AG20443 (cell line): ENCODE measurements around the gene RSBN1.
A peak's percentile ranks its signal among the peaks of the same experiment; 100 is the strongest.

ENCODE experiments used
- DNase-seq: peaks from one replicate; pipeline ENCODE4 v3.0.0; 2012; ENCODE audit warnings: low spot score, mixed read lengths

The RSBN1 gene

DNA sequence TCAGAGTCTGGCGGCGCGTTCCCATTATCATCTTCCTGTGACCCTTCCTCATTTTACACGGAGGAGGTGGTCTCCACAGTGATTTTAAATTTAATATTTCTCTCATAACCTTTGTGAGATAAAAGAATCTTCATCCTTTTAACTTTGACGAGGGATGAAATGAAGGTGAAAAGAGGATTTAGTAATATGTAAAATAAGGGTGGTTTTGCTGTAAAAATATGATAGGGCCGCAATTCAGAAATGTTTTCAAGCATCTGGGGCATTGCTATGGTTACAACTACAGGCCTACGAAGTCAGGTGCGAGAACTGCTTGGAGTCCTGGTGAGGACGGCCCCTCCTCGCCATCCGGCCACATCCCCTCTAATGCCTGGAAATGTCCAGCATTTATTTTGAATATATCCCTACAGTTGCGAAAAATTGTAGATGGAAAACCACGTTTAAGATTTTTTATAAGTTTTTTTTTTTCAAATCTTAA, 422 bp upstream of the RSBN1 start:
- DNase-seq = peak; percentile 27

DNA sequence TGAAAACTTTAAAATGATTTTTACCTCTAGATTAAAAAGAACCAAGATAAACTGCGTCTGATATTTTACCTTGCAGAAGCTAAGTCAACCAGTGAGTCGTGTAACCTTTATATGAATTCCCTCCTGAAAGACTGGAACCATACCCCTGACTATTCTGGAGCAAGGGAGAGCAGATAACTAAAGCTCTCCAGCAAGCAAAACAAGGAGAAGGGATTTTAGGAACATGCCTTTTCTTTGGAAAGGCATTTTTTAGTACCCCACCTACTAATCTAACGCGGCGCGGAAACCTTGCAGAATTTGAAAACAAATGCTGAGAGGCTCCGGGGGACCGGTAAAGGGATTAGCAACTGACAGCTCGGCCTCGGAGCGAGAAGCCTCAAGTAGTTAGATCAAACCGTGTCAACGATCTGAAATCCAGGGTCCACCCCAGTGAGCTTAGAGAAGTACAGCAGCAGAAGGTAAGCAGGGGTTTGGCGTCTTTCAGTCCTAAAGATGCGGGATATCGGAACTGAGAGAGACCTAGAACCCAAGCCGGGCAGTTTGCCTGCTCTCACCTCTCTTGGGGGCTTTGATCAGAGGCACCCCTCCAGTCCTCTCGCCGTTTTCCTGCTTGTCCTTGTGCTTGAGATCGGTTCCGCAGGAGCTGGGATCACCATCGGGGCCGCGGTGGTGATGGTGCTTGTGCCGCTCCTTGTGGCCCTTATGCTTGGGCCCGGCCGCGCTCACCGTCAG, 954 bp downstream of the RSBN1 start:
- peak; percentile 16 for DNase-seq

GRCh38 chr1:113809670-113810602, 2.3 kb downstream of the RSBN1 start:
- peak; percentile 7 for DNase-seq

GRCh38 chr1:113808450-113809195, 3.7 kb downstream of the RSBN1 start:
- no peak for DNase-seq

DNA sequence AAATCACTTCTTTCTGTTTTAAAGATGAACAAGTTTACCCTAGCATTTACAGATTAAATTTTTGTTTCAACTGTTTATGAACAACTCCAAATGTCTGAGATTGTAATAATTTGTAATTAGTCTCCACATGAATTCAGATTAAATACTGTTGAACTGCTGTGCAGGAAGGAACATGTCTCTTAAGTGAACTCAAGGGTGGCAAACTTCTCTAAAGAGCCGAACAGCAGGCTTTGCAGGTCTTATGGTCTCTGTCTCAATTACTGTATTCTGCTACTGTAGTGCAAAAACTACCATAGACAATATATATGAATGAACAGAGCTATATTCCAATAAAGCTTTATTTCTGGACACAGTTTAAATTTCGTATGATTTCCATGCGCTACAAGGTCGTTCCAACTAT, 6.6 kb downstream of the RSBN1 start:
- DNase-seq = no peak

DNA sequence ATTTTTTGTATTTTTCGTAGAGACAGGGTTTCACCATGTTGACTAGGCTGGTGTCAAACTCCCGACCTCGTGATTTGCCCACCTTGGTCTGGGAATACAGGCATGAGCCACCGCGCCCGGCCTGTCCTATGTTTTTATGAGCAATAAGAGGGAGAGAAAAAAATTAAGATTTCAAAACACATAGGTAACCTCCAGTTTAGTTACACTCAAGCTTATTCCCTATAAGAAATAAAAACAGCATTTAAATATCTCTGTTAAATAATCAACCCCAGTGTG, 7.1 kb downstream of the RSBN1 start:
- no peak for DNase-seq

DNA sequence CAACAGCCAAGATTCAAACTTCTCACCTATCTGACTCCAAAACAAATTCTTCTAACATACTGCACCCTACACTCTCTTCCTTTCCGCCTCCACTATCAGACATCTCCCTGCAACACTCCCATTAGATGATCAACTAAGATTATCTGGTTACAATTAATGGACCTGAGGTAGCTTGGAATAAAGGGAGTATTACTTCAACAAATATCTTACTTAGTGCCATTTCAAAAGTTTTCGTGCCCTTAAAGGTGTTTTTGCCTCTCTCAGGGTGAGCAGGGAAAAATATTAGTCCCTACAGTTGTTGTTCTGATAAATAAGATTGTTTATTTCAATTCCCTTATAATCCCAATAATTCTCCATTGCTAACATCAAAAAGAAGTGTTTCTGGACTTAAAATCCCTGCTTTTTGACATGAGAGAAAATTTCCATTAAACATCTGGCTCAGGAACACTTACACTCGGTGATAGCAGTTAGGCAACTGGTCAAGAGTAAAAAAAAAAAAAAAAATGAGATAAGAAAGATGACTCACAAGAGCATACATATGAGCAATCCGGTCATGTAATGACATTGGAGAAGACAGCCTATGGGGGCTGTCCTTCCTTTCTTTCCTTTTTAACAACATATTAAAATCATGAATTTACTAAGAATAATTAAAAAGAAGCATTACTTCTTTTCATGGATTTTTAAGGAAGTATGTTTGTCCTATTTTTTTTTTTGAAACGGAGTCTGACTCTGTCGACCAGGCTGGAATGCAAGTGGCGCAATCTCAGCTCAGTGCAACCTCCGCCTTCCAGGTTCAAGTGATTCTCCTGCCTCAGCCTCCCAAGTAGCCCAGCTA, 7.6 kb downstream of the RSBN1 start:
- peak; percentile 43 for DNase-seq

DNA sequence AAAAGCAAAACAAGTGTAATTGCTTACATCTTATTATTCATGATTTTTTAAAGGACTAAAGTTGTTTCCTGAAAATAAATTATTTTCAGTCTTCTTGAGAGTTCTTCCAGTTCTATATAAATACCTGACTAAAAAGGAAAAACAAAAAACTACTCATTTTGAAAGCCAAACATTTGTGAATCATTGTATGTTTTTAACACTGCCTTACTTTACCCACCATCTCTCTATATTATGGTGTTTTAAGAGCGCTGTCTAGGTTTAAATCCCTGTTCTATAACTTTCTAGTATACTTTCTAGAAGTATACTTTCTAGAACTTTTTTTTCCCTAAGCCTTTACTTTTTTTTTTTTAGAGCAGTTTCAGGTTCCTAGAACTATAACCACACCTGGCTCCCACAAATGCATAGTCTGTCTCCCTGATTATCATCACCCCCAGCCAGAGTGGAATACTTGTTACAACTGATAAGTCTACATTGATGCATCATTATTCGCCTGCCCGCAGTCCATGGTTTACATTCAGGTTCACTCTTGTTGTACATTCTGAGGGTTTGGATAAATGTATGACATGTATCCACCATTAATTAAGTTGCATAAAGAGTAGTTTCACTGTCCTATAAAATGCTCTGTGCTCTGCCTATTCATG, 9.8 kb downstream of the RSBN1 start:
- no peak for DNase-seq

DNA sequence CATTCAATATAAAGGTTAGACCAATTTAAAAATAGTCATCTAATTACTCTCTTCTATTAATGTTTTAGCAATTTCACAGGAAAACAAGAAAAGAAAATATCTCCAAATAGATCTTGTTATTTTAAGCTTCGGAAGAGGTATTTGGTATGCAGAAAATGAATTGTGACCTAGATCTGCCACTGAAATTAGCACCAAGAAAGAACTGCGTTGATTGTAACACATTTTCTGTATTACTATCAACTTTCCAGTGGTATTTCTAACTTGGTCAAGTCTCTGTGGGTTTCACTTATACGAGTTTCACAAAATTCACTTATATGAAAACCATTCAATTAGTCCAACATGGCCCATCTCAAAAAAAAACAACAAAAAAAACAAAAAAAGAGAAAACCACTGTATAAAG, 11.8 kb downstream of the RSBN1 start:
- DNase-seq = no peak

DNA sequence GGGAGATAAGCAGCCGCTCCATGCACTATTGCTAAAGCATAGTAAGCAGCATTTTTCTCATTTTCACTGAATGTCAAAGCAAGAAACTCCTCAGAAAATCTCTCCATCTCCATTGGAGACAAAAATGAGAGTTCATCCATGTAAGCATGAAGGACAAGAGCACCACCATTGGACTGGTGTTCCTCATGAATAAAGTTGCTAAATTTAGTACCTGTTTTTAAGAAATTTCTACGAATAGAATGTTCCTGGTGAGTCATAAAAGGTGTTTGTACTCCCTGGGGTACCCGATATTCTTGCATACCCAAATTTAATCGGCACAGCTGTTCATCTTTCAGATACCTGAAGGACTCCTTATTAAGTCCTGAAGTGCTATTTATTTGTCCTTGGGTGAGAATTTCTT, 14.8 kb downstream of the RSBN1 start:
- DNase-seq = no peak

- DNase-seq = no peak
These were observed 18.1 kb downstream of the RSBN1 start for GRCh38 chr1:113793878-113794834.

DNA sequence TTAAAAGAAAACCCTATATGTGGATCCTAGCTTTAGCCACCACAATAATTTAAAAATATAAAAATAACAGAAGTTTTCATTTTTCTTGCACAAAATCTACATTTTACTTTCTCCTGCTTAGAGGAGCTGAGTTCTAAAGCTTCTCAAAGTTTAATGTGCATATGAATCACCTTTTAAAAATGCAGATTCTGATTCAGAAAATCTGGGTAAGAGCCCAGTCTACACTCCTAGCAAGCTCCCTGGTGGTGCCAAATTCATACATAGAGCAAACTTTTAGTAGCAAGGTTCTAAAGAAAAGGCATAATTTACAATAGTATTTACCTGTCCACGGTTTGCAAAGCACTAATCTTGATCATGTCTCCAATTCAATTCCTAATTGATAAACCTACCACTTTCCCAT, 19.3 kb downstream of the RSBN1 start:
- peak; percentile 58 for DNase-seq

GRCh38 chr1:113792471-113792870, 19.8 kb downstream of the RSBN1 start:
- no peak for DNase-seq

GRCh38 chr1:113788802-113789201, 23.5 kb downstream of the RSBN1 start:
- no peak for DNase-seq

DNA sequence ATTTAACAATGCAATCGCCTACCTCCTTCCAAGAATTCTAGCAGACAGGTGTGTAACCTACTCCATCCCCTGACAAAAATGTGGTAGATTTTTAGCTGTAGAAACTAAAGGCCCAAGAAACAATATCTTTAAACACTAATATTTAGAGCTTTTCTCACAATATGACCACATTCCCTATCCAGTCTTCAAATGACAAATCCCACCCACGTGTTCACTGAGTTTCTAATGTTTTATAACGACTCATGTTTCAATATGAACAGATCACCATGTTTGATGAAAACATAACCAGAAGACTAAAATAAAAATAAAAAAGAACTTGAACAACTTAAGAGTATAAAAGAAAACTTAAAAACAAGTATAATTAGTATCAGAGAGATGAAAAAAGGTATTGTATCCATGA, 24.6 kb downstream of the RSBN1 start:
- DNase-seq = no peak

GRCh38 chr1:113786069-113786468, 26.2 kb downstream of the RSBN1 start:
- DNase-seq = no peak

DNA sequence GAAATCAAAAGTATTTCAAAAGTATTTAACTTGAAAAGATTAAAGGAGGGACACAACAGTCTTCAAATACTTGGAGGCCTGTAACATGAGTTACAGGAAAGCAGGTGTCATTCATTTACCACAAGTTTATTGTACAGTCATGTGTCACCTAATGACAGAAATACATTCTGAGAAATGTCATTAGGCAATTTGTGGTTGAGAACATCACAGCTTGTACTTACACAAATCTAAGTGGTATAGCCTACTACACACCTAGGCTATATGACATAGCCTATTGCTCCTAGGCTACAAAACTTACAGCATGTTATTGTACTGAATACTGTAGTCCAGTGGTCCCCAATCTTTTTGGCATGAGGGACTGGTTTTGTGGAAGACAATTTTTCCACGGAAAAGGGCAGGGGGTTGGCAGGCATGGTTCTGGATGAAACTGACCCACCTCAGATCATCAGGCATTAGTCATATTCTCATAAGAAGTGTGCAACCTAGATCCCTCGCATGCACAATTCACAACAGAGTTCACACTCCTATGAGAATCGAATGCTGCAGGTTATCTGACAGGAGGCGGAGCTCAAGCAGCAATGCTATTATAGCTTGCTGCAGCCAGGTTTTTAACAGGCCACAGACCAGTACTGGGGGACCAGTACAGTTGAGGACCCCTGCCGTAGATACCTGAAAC, 28.0 kb downstream of the RSBN1 start:
- no peak for DNase-seq

- DNase-seq = peak; percentile 29
These were observed 28.8 kb downstream of the RSBN1 start for GRCh38 chr1:113783254-113784103.

DNA sequence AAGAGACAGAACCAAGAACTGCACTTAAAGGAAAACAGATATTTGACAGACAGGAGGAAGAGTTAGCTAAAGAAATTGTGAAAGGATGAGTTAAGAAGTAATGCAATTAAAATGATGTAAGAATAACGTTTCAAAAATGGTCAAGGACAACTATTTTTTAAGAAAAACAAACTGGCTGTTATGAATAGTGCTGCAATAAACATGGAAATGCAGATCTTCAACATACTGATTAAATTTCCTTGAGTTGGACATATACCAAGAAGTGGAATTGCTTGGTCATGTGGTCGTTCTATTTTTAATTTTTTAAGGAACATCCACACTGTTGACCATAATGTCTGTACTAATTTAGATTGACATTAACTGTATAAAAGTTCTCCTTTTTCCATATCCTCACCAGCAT, 29.9 kb downstream of the RSBN1 start:
- no peak for DNase-seq
